PC-9 (cell line): Measurements from ENCODE around the gene UGT2A2. TPM values are rescaled to one million over a fixed set of nuclear protein-coding genes. Genes with fewer than 3 reads are reported as not detected.

Source experiments
- BruUV-seq: library from RNA; stranded (reverse); fragments of 400-500 nt; replicated peaks from 2 replicates; lab custom pipeline; 2021; lab: Mats Ljungman, UMichigan
- CTCF ChIA-PET: fragments of 300-600 bp; sonication (Branson Sonifier 250); formaldehyde crosslinking; loops from one replicate; lab custom pipeline; 2022; ENCODE audit warnings: antibody characterized with exemption; lab: Charles Lee
- POLR2A ChIA-PET: fragments of 300-600 bp; sonication (Branson Sonifier 250); formaldehyde crosslinking; loops from one replicate; lab custom pipeline; 2022; ENCODE audit warnings: antibody characterized with exemption; ENCODE audit not compliant: unreplicated experiment; lab: Charles Lee
- DNase-seq, 2 experiments: peaks; one replicate each; pipeline versions ENCODE4 v3.0.0 to v3.0.0-alpha.2; 2015 to 2022; ENCODE audit warnings: mixed read lengths in 1 of 2
- H2AFZ ChIP-seq: fragments of 200-600 bp; sonication (generic); 2 replicates; pipeline ENCODE4 v1.8.1; 2017; ENCODE audit warnings: antibody characterized with exemption
- H3F3A ChIP-seq: fragments of 200-600 bp; sonication (generic); 2 replicates; pipeline ENCODE4 v1.8.1; 2017; ENCODE audit warnings: antibody characterized with exemption, mild to moderate bottlenecking, low read depth; ENCODE audit not compliant: insufficient read depth
- H3K27ac ChIP-seq: fragments of 200-600 bp; sonication (generic); 2 replicates; pipeline ENCODE4 v1.6.1; 2016; ENCODE audit warnings: mixed run types
- H3K27me3 ChIP-seq: fragments of 200-600 bp; sonication (generic); 2 replicates; pipeline ENCODE4 v1.6.1; 2016; ENCODE audit warnings: low read depth, mixed run types; ENCODE audit not compliant: insufficient read depth
- H3K36me3 ChIP-seq: fragments of 200-600 bp; sonication (generic); 2 replicates; pipeline ENCODE4 v1.6.1; 2016; ENCODE audit warnings: low read depth, mixed run types
- H3K4me1 ChIP-seq: fragments of 200-600 bp; sonication (generic); replicated peaks from 2 replicates; pipeline ENCODE4 v1.6.1; 2016; ENCODE audit warnings: mixed run types; ENCODE audit not compliant: insufficient read depth
- H3K4me2 ChIP-seq: fragments of 200-600 bp; sonication (generic); 2 replicates; pipeline ENCODE4 v1.6.1; 2017; ENCODE audit warnings: mixed run types
- H3K4me3 ChIP-seq: fragments of 200-600 bp; sonication (generic); 2 replicates; pipeline ENCODE4 v1.6.1; 2016; ENCODE audit warnings: mixed run types
- H3K79me2 ChIP-seq: fragments of 200-600 bp; sonication (generic); 2 replicates; pipeline ENCODE4 v1.6.1; 2017; ENCODE audit warnings: low read depth, mixed run types
- H3K9me2 ChIP-seq: fragments of 200-600 bp; sonication (generic); 2 replicates; pipeline ENCODE4 v1.8.1; 2017; ENCODE audit warnings: mild to moderate bottlenecking; ENCODE audit not compliant: insufficient read depth
- H3K9me3 ChIP-seq: fragments of 200-600 bp; sonication (generic); 2 replicates; pipeline ENCODE4 v1.8.1; 2016; ENCODE audit warnings: low read depth; ENCODE audit not compliant: insufficient read depth
- H4K20me1 ChIP-seq: fragments of 200-600 bp; sonication (generic); 2 replicates; pipeline ENCODE4 v1.8.1; 2017; ENCODE audit not compliant: insufficient read depth
- CTCF ChIP-seq: fragments of 200-600 bp; sonication (generic); conservative IDR thresholded peaks from 2 replicates; pipeline ENCODE4 v1.6.1; 2017; ENCODE audit warnings: mixed run types, antibody characterized with exemption, mild to moderate bottlenecking, moderate library complexity
- EZH2 ChIP-seq: fragments of 200-600 bp; sonication (generic); IDR thresholded peaks from 2 replicates; pipeline ENCODE4 v1.8.0; 2017; ENCODE audit warnings: antibody characterized with exemption, low read depth
- intact Hi-C: fragments of 100-400 bp; cut with micrococcal nuclease; formaldehyde crosslinking; loops from one replicate; pipeline ENCODE4 v1.10.0; 2022; ENCODE audit not compliant: unreplicated experiment
- total RNA-seq: library from RNA; stranded (reverse); gene quantifications from 2 replicates; pipeline ENCODE4 v1.2.3, GENCODE V29; 2021

UGT2A2 gene
- total RNA-seq, 1 experiment from 2014 or later, result not detected

DNA sequence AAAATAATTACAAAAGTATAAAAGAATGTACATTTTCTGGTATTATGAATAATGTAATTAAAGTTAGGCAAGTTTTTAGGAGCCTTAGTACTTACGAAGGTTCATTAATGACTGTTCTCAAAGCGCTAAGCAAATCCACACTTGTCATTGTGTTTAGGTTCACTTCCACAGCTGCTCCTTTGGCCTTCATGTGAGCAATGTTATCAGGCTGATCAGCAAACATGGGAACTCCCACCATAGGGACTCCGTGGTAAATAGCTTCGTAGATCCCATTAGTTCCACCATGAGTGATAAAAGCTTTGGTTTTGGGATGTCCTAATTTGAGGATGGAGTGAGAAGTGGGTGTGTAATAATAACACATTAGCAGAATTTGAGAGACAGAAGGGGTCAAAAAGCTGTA is 45.1 kb downstream of the UGT2A2 start:
- ChIA-PET CTCF (no interaction called here), POLR2A (no interaction called here)
- no peaks in the 10 kb centered on the region for H3F3A ChIP-seq
- H4K20me1 ChIP-seq, result no peaks in the 10 kb centered on the region
- H2AFZ ChIP-seq, result no peak overlapping the region
- no peak for TF ChIP-seq CTCF
- no peak for TF ChIP-seq EZH2
- no peaks in the 10 kb centered on the region for H3K9me2 ChIP-seq
- no peaks in the 10 kb centered on the region for H3K36me3 ChIP-seq
- H3K4me2 ChIP-seq, result no peak overlapping the region
- intact Hi-C loops, result no loop called here
- no peak overlapping the region for H3K4me3 ChIP-seq
- no peaks in the 10 kb centered on the region for H3K27me3 ChIP-seq
- H3K4me1 ChIP-seq, result no peaks in the 10 kb centered on the region
- no peak overlapping the region for H3K27ac ChIP-seq
- no TSS peak for BruUV-seq
- H3K9me3 ChIP-seq, result no peaks in the 10 kb centered on the region
- no peak for DNase-seq
- H3K79me2 ChIP-seq, result no peaks in the 10 kb centered on the region

DNA sequence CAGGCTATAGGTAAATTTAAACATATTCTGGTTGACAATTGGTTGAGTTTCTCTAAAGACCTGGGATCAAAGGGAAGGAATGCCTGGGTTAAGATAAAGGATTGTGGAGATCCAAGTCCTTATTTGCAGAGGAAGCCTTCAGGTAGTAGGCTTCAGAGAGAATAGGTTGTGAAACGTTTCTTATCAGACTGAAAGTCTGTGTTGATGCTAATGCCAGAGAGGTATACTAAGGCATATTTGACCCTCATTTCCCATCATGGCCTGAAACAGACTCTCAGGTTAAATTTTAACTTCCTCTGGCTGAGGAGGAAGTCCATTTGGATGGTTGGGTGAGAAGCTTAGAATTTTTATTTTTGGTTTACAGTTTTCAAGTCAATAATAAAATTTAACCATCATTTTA is 48.1 kb downstream of the UGT2A2 start:
- Histone ChIP-seq H3K27me3 (no peaks in the 10 kb centered on the region), H3K4me2 (no peak overlapping the region), H2AFZ (no peak overlapping the region), H4K20me1 (no peaks in the 10 kb centered on the region), H3K27ac (no peak overlapping the region), H3K36me3 (no peaks in the 10 kb centered on the region), H3F3A (no peaks in the 10 kb centered on the region), H3K9me3 (no peaks in the 10 kb centered on the region), H3K79me2 (no peaks in the 10 kb centered on the region), H3K9me2 (no peaks in the 10 kb centered on the region), H3K4me3 (no peak overlapping the region), H3K4me1 (no peaks in the 10 kb centered on the region)
- CTCF ChIA-PET, result no interaction called here
- no peak for TF ChIP-seq EZH2
- TF ChIP-seq CTCF, result no peak
- POLR2A ChIA-PET, result no interaction called here
- intact Hi-C loops, result no loop called here
- no TSS peak for BruUV-seq
- DNase-seq, result no peak

GRCh38 chr4:69589884-69590283 is 49.6 kb downstream of the UGT2A2 start:
- Histone ChIP-seq H2AFZ (no peak overlapping the region), H3K4me3 (no peak overlapping the region), H3K27ac (no peak overlapping the region), H4K20me1 (no peaks in the 10 kb centered on the region), H3K79me2 (no peaks in the 10 kb centered on the region), H3K9me2 (no peaks in the 10 kb centered on the region), H3K27me3 (no peaks in the 10 kb centered on the region), H3K36me3 (no peaks in the 10 kb centered on the region), H3K4me1 (no peaks in the 10 kb centered on the region), H3K4me2 (no peak overlapping the region), H3F3A (no peaks in the 10 kb centered on the region), H3K9me3 (no peaks in the 10 kb centered on the region)
- intact Hi-C loops, result no loop called here
- ChIA-PET CTCF (no interaction called here), POLR2A (no interaction called here)
- BruUV-seq, result no TSS peak
- DNase-seq, result no peak
- TF ChIP-seq EZH2 (no peak), CTCF (no peak)
